IMR-90 (cell line): Measurements from ENCODE around the gene LRRC4C.

Experiments
- CEBPB ChIP-seq: IDR thresholded peaks from 2 replicates; pipeline ENCODE4 v1.6.1; 2012; ENCODE audit warnings: low read depth, low read length, improper control_type of control experiment
- MAFK ChIP-seq: IDR thresholded peaks from 2 replicates; pipeline ENCODE4 v1.6.1; 2012; ENCODE audit warnings: low read depth, low read length, improper control_type of control experiment
- MAZ ChIP-seq: IDR thresholded peaks from 2 replicates; pipeline ENCODE4 v1.6.1; 2012; ENCODE audit warnings: low read depth, mild to moderate bottlenecking, low read length, improper control_type of control experiment, moderate library complexity, borderline replicate concordance
- MXI1 ChIP-seq: IDR thresholded peaks from 2 replicates; pipeline ENCODE4 v1.6.1; 2012; ENCODE audit warnings: low read depth, mild to moderate bottlenecking, low read length, moderate library complexity, borderline replicate concordance
- POLR2A ChIP-seq: IDR thresholded peaks from 2 replicates; pipeline ENCODE4 v1.6.1; 2012; ENCODE audit warnings: mild to moderate bottlenecking, low read depth, low read length
- RAD21 ChIP-seq: IDR thresholded peaks from 2 replicates; pipeline ENCODE4 v1.6.1; 2012; ENCODE audit warnings: low read length, improper control_type of control experiment
- RCOR1 ChIP-seq: IDR thresholded peaks from 2 replicates; pipeline ENCODE4 v1.6.1; 2012; ENCODE audit warnings: mild to moderate bottlenecking, low read length, improper control_type of control experiment; ENCODE audit not compliant: insufficient replicate concordance
- TF ChIP-seq, protein P1 (sequence below): conservative IDR thresholded peaks from 2 replicates; pipeline ENCODE4 v1.5.1; 2012; ENCODE audit warnings: mild to moderate bottlenecking, low read depth, low read length, improper control_type of control experiment
- TF ChIP-seq, protein P2 (sequence below): fragments of 150-350 bp; IDR thresholded peaks from 2 replicates; pipeline ENCODE4 v1.6.1; 2017; ENCODE audit warnings: mild to moderate bottlenecking, antibody characterized with exemption, low read length, low read depth

DNA sequence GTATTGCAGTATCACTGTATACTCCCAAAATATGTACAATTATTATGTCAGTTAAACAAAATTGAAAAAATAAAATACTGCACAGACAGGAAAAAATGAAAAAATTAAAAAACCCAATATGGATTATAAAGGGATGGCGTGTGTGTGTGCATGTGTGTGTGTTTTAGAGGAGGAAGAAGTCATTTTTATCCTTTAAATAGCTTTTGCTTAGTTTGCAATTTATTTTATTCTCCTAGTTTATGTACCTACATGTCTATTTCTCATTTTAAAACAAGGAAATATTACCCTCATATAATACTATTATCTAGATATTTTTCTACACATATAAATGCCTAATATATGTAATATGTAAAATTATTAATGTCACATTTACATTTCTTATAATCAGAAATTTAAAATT lies 1144.3 kb downstream of the LRRC4C start:
- TF ChIP-seq MAFK = peak; percentile 52
- TF ChIP-seq, protein P1, sequence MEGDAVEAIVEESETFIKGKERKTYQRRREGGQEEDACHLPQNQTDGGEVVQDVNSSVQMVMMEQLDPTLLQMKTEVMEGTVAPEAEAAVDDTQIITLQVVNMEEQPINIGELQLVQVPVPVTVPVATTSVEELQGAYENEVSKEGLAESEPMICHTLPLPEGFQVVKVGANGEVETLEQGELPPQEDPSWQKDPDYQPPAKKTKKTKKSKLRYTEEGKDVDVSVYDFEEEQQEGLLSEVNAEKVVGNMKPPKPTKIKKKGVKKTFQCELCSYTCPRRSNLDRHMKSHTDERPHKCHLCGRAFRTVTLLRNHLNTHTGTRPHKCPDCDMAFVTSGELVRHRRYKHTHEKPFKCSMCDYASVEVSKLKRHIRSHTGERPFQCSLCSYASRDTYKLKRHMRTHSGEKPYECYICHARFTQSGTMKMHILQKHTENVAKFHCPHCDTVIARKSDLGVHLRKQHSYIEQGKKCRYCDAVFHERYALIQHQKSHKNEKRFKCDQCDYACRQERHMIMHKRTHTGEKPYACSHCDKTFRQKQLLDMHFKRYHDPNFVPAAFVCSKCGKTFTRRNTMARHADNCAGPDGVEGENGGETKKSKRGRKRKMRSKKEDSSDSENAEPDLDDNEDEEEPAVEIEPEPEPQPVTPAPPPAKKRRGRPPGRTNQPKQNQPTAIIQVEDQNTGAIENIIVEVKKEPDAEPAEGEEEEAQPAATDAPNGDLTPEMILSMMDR = no peak
- no peak for TF ChIP-seq POLR2A
- no peak for TF ChIP-seq RAD21
- no peak for TF ChIP-seq CEBPB
- no peak for TF ChIP-seq MXI1
- TF ChIP-seq, protein P2, sequence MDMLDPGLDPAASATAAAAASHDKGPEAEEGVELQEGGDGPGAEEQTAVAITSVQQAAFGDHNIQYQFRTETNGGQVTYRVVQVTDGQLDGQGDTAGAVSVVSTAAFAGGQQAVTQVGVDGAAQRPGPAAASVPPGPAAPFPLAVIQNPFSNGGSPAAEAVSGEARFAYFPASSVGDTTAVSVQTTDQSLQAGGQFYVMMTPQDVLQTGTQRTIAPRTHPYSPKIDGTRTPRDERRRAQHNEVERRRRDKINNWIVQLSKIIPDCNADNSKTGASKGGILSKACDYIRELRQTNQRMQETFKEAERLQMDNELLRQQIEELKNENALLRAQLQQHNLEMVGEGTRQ = no peak
- TF ChIP-seq MAZ = no peak
- TF ChIP-seq RCOR1 = no peak
